ENCODE data around the gene ZWILCH. TPM values are rescaled to one million over a fixed set of nuclear protein-coding genes. Genes with fewer than 3 reads are reported as not detected.

Gene ZWILCH
- total RNA-seq, 1 donor from 2014 or later = 30.9 TPM

DNA sequence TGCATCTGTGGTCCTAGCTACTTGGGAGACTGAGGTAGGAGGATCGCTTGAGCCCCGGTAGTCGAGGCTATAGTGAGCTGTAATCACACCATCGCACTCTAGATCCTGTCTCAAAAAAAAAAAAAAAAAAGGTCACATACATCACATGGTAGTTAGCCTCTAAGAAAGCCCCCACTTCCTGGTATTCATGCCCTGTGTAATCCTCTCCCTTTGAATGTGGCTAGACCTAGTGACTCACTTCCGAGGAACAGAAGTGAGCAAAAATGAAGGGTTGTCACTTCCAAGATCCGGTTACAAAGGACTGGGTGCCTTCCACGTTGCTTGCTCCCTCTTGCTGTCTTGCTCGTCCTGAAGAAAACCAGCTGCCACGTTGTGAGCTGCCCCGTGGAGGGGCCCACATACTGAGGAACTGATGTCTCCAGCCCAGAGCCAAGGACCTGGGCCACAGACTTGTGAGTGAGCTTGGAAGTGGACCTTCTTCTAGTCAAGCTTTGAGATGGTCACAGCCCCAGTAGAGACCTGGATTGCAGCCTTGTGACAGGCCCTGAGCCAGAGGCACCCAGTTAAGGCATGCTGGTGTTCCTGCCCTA lies 73.3 kb downstream of the ZWILCH start:
- Mint-ChIP-seq H3K27ac (ENCODE audit: unreplicated experiment) (no peak overlapping the region), H3K27me3 (ENCODE audit: low read depth) (no peaks in the 10 kb centered on the region), H3K4me1 (peaks cover 14% of the 10 kb centered on the region), H3K4me3 (no peak overlapping the region), H3K9me3 (peaks cover 2% of the 10 kb centered on the region), H3K36me3 (ENCODE audit: low read depth) (no peaks in the 10 kb centered on the region)
- DNase-seq (ENCODE audit: low read depth, low spot score) = no peak
- no peak for TF ChIP-seq CTCF (conservative IDR thresholded peaks at IDR 0.05)

DNA sequence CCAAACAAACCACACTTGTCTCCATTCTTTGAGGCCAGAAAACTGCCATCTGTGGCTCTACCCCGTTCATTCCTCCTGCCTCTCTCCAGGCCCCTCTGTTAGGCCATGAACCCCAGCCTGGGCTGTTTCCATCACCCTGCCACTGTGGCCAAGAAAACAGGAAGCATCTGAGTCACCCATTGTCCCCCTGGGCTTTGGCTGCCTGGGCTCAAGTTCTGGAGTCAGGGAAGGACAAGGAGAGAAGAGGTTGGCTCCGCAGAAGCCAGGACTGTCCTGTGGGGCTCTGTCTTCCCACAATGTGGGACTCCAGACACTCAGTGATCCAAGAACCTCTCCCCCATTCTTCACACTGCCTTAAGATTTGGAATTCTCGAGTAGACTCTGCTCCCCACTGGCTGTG lies 75.5 kb downstream of the ZWILCH start:
- Mint-ChIP-seq H3K36me3 (ENCODE audit: low read depth) (no peaks in the 10 kb centered on the region), H3K9me3 (peaks cover 2% of the 10 kb centered on the region), H3K27me3 (ENCODE audit: low read depth) (no peaks in the 10 kb centered on the region), H3K27ac (ENCODE audit: unreplicated experiment) (peak overlapping the region; percentile 57), H3K4me3 (no peak overlapping the region), H3K4me1 (peaks cover 9% of the 10 kb centered on the region)
- no peak for DNase-seq (ENCODE audit: low read depth, low spot score)
- no peak for TF ChIP-seq CTCF (conservative IDR thresholded peaks at IDR 0.05)

GRCh38 chr15:66581972-66582537 lies 76.9 kb downstream of the ZWILCH start:
- Mint-ChIP-seq H3K36me3 (ENCODE audit: low read depth) (no peaks in the 10 kb centered on the region), H3K4me3 (no peak overlapping the region), H3K9me3 (peaks cover 2% of the 10 kb centered on the region), H3K27ac (ENCODE audit: unreplicated experiment) (no peak overlapping the region), H3K4me1 (peaks cover 19% of the 10 kb centered on the region), H3K27me3 (ENCODE audit: low read depth) (no peaks in the 10 kb centered on the region)
- DNase-seq (ENCODE audit: low read depth, low spot score) = no peak
- TF ChIP-seq CTCF (conservative IDR thresholded peaks at IDR 0.05) = no peak

- Mint-ChIP-seq H3K27me3 (ENCODE audit: low read depth) (no peaks in the 10 kb centered on the region), H3K4me3 (no peak overlapping the region), H3K9me3 (peaks cover 2% of the 10 kb centered on the region), H3K4me1 (peaks cover 19% of the 10 kb centered on the region), H3K27ac (ENCODE audit: unreplicated experiment) (no peak overlapping the region), H3K36me3 (ENCODE audit: low read depth) (no peaks in the 10 kb centered on the region)
- DNase-seq (ENCODE audit: low read depth, low spot score) = no peak
- no peak for TF ChIP-seq CTCF (conservative IDR thresholded peaks at IDR 0.05)
Measured at GRCh38 chr15:66586155-66586976, 81.2 kb downstream of the ZWILCH start.

DNA sequence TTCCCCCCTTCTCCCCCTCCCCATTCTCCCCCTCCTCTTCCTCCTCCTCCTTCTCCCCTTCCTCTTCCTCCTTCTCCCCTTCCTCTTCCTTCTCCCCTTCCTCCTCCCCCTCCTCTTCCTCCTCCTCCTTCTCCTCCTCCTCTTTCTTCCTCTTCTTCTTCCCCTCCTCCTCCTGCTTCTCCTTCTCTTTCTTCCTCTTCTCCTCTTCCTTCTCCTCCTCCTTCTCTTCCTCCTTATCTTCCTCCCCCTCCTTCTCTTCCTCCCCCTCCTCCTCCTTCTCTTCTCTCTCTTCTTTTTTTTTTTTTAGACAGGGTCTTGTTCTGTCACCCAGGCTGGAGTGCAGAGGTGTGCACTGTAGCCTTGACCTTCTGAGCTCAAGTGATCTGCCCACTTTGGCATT lies 81.9 kb downstream of the ZWILCH start:
- no peaks in the 10 kb centered on the region for H3K27me3 Mint-ChIP-seq (ENCODE audit: low read depth)
- H3K4me1 Mint-ChIP-seq = peaks cover 13% of the 10 kb centered on the region
- no peak for DNase-seq (ENCODE audit: low read depth, low spot score)
- no peaks in the 10 kb centered on the region for H3K36me3 Mint-ChIP-seq (ENCODE audit: low read depth)
- no peak overlapping the region for H3K27ac Mint-ChIP-seq (ENCODE audit: unreplicated experiment)
- no peak for TF ChIP-seq CTCF (conservative IDR thresholded peaks at IDR 0.05)
- H3K4me3 Mint-ChIP-seq = no peak overlapping the region
- peaks cover 2% of the 10 kb centered on the region for H3K9me3 Mint-ChIP-seq

Data from neural crest cell (in vitro differentiated cells).